Liver (tissue), 3 donors: ENCODE results near the gene SHLD3.

Experiments used
- ATF3 ChIP-seq: IDR thresholded peaks from 2 replicates; pipeline ENCODE4 v1.6.1; 2016; ENCODE audit warnings: antibody characterized with exemption
- CTCF ChIP-seq: fragments of 150-350 bp; IDR thresholded peaks from 2 replicates; pipeline ENCODE4 v1.5.1; 2017; ENCODE audit warnings: improper control_type of control experiment, low read depth, low read length; ENCODE audit not compliant: missing input control
- FOXA1 ChIP-seq: IDR thresholded peaks from 2 replicates; pipeline ENCODE4 v1.6.1; 2016; ENCODE audit warnings: antibody characterized with exemption
- GABPA ChIP-seq, 2 donors: IDR thresholded peaks in 1 of 2; conservative IDR thresholded peaks in 1 of 2; 2 replicates each; pipeline ENCODE4 v1.6.1; 2016; ENCODE audit warnings: antibody characterized with exemption in 2 of 2, mild to moderate bottlenecking in 1 of 2, moderate library complexity in 1 of 2
- HNF4A ChIP-seq, 2 donors: conservative IDR thresholded peaks; 2 replicates each; pipeline ENCODE4 v1.6.1; 2016; ENCODE audit warnings: antibody characterized with exemption in 2 of 2, mild to moderate bottlenecking in 2 of 2
- JUND ChIP-seq, 2 donors: IDR thresholded peaks; 2 replicates each; pipeline ENCODE4 v1.6.1; 2016; ENCODE audit warnings: antibody characterized with exemption in 2 of 2
- MAX ChIP-seq: IDR thresholded peaks from 2 replicates; pipeline ENCODE4 v1.6.1; 2016; ENCODE audit warnings: antibody characterized with exemption
- RAD21 ChIP-seq, 2 donors: IDR thresholded peaks; 2 replicates each; pipeline ENCODE4 v1.6.1; 2016; ENCODE audit warnings: antibody characterized with exemption in 2 of 2, mild to moderate bottlenecking in 2 of 2
- REST ChIP-seq: IDR thresholded peaks from 2 replicates; pipeline ENCODE4 v1.6.1; 2016; ENCODE audit warnings: antibody characterized with exemption, mild to moderate bottlenecking
- RXRA ChIP-seq, 2 donors: IDR thresholded peaks; 2 replicates each; pipeline ENCODE4 v1.6.1; 2017 to 2018; ENCODE audit warnings: antibody characterized with exemption in 2 of 2, mild to moderate bottlenecking in 1 of 2
- TAF1 ChIP-seq: conservative IDR thresholded peaks from 2 replicates; pipeline ENCODE4 v1.6.1; 2016; ENCODE audit warnings: antibody characterized with exemption, mild to moderate bottlenecking
- donor health status: healthy.
- donor health status: healthy.

- TF ChIP-seq CTCF (no peak), REST (no peak), TAF1 (no peak), GABPA (IDR thresholded peaks at IDR 0.05 in 1 of 2, conservative IDR thresholded peaks at IDR 0.05 in 1 of 2) (no peak), MAX (no peak), ATF3 (no peak), RXRA (IDR thresholded peaks at IDR 0.05) (no peak), JUND (IDR thresholded peaks at IDR 0.05) (no peak), HNF4A (conservative IDR thresholded peaks at IDR 0.05) (no peak), FOXA1 (no peak), RAD21 (IDR thresholded peaks at IDR 0.05) (no peak)
Observed at GRCh38 chr5:65674749-65675148, 49.9 kb downstream of the SHLD3 start.
